Activated naive CD4-positive, alpha-beta T cell treated with anti-CD3 and anti-CD28 coated beads, Interleukin-2, amount 50 U/mL, for 72 hours (primary cell): ENCODE results near the gene MAGEB16. TPM values are rescaled to one million over a fixed set of nuclear protein-coding genes. Genes with fewer than 3 reads are reported as not detected.

Source experiments
- ATAC-seq, 2 donors: fragments of 150-1000 bp; cut with Tn5 transposase; 2 replicates each; pipeline ENCODE4 v1.10.0; 2021; ENCODE audit warnings: mild to moderate bottlenecking in 2 of 2, moderate library complexity in 2 of 2
- DNase-seq, 2 donors: peaks; one replicate each; pipeline ENCODE4 v3.0.0; 2021 to 2022; ENCODE audit warnings: low spot score in 2 of 2
- H3K27ac Mint-ChIP-seq, 2 donors: one replicate each; pipeline ENCODE4 v1.8.0; 2022; ENCODE audit warnings: mild to moderate bottlenecking in 2 of 2, mixed read lengths in 2 of 2
- H3K36me3 Mint-ChIP-seq, 2 donors: one replicate each; pipeline ENCODE4 v1.8.0; 2022; ENCODE audit warnings: mixed read lengths in 2 of 2
- H3K9me3 Mint-ChIP-seq, 2 donors: one replicate each; pipeline ENCODE4 v1.8.0; 2022; ENCODE audit warnings: mixed read lengths in 2 of 2
- total RNA-seq, 2 donors: library from RNA; stranded (reverse); gene quantifications; one replicate each; pipeline ENCODE4 v1.2.3, GENCODE V29; 2022

MAGEB16 gene
- not detected for total RNA-seq

- H3K27ac Mint-ChIP-seq, result no peak within 1 kb of the TSS
- no peaks in the 10 kb centered on the region for H3K36me3 Mint-ChIP-seq
- ATAC-seq, result no peak
- no peaks in the 10 kb centered on the region for H3K9me3 Mint-ChIP-seq
- DNase-seq, result no peak
Observed at GRCh38 chrX:35798042-35798441, at the start of gene MAGEB16. MAGEB16 (plus strand) TSS chrX:35798342; CDS start chrX:35802197, 3,855 bp downstream.

- Mint-ChIP-seq H3K36me3 (no peaks in the 10 kb centered on the region), H3K27ac (no peak overlapping the region), H3K9me3 (no peaks in the 10 kb centered on the region)
- DNase-seq (no peak), ATAC-seq (no peak)
Observed at GRCh38 chrX:35773958-35774564, 24.1 kb upstream of the MAGEB16 start.

- DNase-seq (no peak), ATAC-seq (no peak)
- no peak overlapping the region for H3K27ac Mint-ChIP-seq
- H3K36me3 Mint-ChIP-seq, result no peaks in the 10 kb centered on the region
- H3K9me3 Mint-ChIP-seq, result no peaks in the 10 kb centered on the region
Observed at GRCh38 chrX:35785075-35785474, 13.1 kb upstream of the MAGEB16 start.

GRCh38 chrX:35786271-35786670 lies 11.9 kb upstream of the MAGEB16 start:
- ATAC-seq (no peak), DNase-seq (no peak)
- Mint-ChIP-seq H3K27ac (no peak overlapping the region), H3K9me3 (no peaks in the 10 kb centered on the region), H3K36me3 (no peaks in the 10 kb centered on the region)

DNA sequence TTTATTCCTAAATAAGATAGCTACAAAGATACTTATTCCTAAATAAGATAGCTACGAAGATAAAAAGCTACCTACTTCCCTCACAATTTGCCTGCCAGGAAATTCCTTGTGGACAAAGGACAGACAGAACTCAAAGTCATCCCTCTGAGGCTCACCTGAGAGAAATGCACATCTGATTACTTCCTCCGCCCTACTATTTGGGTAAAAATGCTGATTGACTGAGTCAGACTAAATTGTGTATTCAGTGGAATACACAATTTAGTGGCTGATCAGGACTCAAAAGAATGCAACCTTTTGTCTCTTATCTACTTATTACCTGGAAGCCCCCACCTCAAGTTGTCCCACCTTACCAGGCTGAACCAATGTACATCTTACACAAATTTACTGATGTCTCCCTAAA lies 10.3 kb upstream of the MAGEB16 start:
- ATAC-seq (no peak), DNase-seq (no peak)
- Mint-ChIP-seq H3K27ac (no peak overlapping the region), H3K9me3 (no peaks in the 10 kb centered on the region), H3K36me3 (no peaks in the 10 kb centered on the region)

- DNase-seq (no peak), ATAC-seq (no peak)
- H3K27ac Mint-ChIP-seq, result no peak overlapping the region
- H3K9me3 Mint-ChIP-seq, result no peaks in the 10 kb centered on the region
- no peaks in the 10 kb centered on the region for H3K36me3 Mint-ChIP-seq
Observed at GRCh38 chrX:35800474-35800873, 2.3 kb downstream of the MAGEB16 start.

- DNase-seq (no peak), ATAC-seq (no peak)
Observed at GRCh38 chrX:35809781-35810180, 11.6 kb downstream of the MAGEB16 start.

GRCh38 chrX:35819241-35819640 lies 21.1 kb downstream of the MAGEB16 start:
- Mint-ChIP-seq H3K9me3 (no peaks in the 10 kb centered on the region), H3K27ac (no peak overlapping the region), H3K36me3 (no peaks in the 10 kb centered on the region)
- ATAC-seq (no peak), DNase-seq (no peak)

More at GRCh38 chrX:35809781-35810180, 11.6 kb downstream of the MAGEB16 start:
- H3K36me3 Mint-ChIP-seq, result no peaks in the 10 kb centered on the region
- peaks cover 0 to 4% of the 10 kb centered on the region in 2 donors for H3K9me3 Mint-ChIP-seq
- H3K27ac Mint-ChIP-seq, result no peak overlapping the region

- DNase-seq (no peak), ATAC-seq (no peak)
- Mint-ChIP-seq H3K27ac (no peak overlapping the region), H3K36me3 (no peaks in the 10 kb centered on the region), H3K9me3 (peaks cover 7 to 8% of the 10 kb centered on the region in 2 donors)
Observed at GRCh38 chrX:35826503-35826902, 28.4 kb downstream of the MAGEB16 start.

DNA sequence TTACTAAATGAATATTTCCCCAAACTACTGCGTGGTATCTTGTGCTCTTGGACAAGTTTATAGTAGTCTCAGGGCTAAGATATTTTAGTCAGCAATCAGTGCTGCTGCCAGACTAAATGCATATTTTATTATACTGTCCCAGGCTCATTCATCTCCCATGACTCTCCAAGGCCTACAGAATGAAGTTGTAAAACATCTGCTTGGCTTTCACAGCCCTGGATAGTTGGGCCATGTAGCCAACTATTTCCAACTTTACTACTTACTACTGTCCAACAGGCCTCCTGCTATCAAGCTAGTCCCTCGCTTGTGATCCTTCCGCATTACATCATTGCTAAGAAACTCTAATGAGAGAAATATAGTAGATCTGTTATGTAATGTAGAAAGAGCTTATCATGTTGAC lies 31.4 kb downstream of the MAGEB16 start:
- ATAC-seq (no peak), DNase-seq (no peak)
- Mint-ChIP-seq H3K27ac (no peak overlapping the region), H3K9me3 (peaks cover 15% of the 10 kb centered on the region in 2 donors), H3K36me3 (peaks cover 0 to 4% of the 10 kb centered on the region in 2 donors)

DNA sequence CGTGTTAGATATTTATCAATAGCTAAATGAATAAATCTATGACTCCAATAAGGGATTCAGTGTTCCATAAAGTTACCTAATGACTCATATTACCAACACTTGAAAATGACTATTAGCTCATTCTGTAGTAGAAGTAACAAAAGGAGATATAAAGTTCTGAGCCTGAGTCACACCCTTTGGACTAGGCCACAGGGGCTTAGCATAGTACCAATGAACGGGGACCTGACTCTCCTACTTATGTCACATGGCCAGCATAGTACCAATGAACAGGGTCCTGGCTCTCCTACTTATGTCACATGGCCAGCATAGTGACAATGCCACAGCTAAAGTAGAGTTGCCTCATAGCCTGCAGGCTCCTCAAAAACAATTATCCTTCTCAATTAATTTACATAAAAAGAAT lies 43.7 kb downstream of the MAGEB16 start:
- H3K27ac Mint-ChIP-seq, result no peak overlapping the region
- no peak for DNase-seq
- peaks cover 2 to 5% of the 10 kb centered on the region in 2 donors for H3K9me3 Mint-ChIP-seq
- ATAC-seq, result no peak
- no peaks in the 10 kb centered on the region for H3K36me3 Mint-ChIP-seq

- DNase-seq (no peak), ATAC-seq (no peak)
- peaks cover 2 to 5% of the 10 kb centered on the region in 2 donors for H3K9me3 Mint-ChIP-seq
- no peaks in the 10 kb centered on the region for H3K36me3 Mint-ChIP-seq
- no peak overlapping the region for H3K27ac Mint-ChIP-seq
Observed at GRCh38 chrX:35842674-35843073, 44.5 kb downstream of the MAGEB16 start.

DNA sequence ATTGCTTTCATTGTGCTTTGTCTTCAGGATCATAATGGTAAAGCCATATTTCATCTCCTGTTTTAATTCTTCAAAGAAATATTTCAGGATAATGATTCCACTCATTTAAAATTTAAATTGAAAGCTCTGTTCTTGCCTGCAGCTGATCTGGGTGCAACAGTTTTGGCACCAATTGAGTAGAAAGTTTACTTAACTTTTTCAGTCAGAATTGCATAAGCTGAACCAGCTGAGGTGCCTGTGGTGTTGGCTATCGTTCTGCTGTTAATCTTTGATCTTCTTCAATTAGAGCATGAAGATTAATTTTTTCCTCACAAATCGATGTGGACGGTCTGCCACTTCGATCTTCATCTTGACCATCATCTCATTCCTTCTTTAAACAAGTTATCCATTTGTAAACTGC lies 49.6 kb downstream of the MAGEB16 start:
- H3K36me3 Mint-ChIP-seq, result no peaks in the 10 kb centered on the region
- DNase-seq, result no peak
- H3K9me3 Mint-ChIP-seq, result peaks cover 0 to 2% of the 10 kb centered on the region in 2 donors
- H3K27ac Mint-ChIP-seq, result no peak overlapping the region
- no peak for ATAC-seq

Other genes starting within 250 kb of the MAGEB16 start
- gene CFAP47, start 121.4 kb downstream of the MAGEB16 start, total RNA-seq, result not detected